B cell (primary cell): ENCODE measurements around the gene MYCBP2.

Source experiments
- EZH2 ChIP-seq: IDR thresholded peaks from 2 replicates; pipeline ENCODE4 v1.6.1; 2012; ENCODE audit warnings: borderline replicate concordance, low read depth, mild to moderate bottlenecking, moderate library complexity, low read length; ENCODE audit not compliant: insufficient read depth, poor library complexity, severe bottlenecking
- TF ChIP-seq, protein P1 (sequence below): fragments of 200-600 bp; IDR thresholded peaks from one replicate; pipeline ENCODE4 v1.8.0; 2022; ENCODE audit warnings: antibody characterized with exemption, mild to moderate bottlenecking

DNA sequence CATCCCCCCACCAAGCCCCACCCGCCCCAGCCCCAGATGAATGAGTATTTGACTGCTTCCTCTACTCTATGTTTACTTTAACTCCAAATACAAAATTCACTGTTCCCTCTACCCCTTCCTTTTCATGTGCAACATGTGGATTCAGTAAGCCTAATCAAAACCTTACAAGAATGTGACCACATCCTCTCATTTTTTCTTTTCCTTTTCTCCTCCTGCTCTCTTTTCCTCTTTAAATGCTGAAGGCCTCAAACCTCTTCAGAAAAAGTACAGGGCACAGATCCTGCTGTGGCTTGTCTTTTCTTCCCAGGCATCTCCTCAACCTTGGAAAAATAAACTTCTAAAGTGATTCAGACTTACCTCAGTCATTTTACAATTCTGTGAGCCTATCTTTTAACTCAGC, 119.0 kb downstream of the MYCBP2 start:
- TF ChIP-seq, protein P1, sequence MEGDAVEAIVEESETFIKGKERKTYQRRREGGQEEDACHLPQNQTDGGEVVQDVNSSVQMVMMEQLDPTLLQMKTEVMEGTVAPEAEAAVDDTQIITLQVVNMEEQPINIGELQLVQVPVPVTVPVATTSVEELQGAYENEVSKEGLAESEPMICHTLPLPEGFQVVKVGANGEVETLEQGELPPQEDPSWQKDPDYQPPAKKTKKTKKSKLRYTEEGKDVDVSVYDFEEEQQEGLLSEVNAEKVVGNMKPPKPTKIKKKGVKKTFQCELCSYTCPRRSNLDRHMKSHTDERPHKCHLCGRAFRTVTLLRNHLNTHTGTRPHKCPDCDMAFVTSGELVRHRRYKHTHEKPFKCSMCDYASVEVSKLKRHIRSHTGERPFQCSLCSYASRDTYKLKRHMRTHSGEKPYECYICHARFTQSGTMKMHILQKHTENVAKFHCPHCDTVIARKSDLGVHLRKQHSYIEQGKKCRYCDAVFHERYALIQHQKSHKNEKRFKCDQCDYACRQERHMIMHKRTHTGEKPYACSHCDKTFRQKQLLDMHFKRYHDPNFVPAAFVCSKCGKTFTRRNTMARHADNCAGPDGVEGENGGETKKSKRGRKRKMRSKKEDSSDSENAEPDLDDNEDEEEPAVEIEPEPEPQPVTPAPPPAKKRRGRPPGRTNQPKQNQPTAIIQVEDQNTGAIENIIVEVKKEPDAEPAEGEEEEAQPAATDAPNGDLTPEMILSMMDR, result no peak
- TF ChIP-seq EZH2, result no peak
